ENCODE measurements around the gene KRTAP5-2. TPM values are rescaled to one million over a fixed set of nuclear protein-coding genes. Genes with fewer than 3 reads are reported as not detected.

KRTAP5-2 gene
- total and polyA plus RNA-seq, 9 of the 15 experiments (the other 6 are each of a cell fraction or from before 2014, with no cell fraction given): not detected

DNA sequence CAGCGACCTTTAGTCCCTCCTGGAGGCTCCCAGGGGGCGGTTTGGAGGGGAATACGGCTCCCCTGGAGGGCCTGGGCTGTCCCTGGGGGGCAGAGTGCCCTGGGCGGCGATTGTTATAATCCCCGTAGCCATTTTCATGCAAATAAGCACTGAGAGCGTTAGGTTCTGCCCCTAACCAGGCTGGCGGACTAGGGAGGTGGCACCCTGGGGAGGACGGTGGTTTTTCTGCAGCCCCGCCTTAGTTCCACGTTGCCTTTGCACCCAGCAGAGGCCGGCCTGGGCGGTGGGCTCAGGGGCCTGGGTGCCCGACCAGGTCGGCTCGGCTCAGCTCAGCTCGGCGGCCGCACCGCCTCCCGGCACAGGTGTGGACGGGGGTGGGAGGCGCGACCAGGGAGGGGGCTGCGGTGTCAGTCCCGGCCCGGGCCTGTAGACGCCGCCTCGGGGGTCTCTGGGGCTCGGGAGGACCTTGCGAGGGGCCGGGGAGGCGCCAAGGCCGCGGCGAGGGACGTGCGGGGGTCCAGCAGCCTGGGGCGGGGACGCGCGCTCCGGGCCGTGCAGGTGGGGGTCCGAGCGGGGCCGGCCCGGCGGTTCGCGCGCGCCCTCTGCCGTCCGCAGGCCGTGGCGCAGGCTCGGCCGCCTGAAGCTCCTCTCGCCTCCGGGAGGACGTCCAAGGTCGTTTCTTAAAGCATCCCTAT is 23.7 kb downstream of the KRTAP5-2 start (continued):
- TF ChIP-seq, protein P1, sequence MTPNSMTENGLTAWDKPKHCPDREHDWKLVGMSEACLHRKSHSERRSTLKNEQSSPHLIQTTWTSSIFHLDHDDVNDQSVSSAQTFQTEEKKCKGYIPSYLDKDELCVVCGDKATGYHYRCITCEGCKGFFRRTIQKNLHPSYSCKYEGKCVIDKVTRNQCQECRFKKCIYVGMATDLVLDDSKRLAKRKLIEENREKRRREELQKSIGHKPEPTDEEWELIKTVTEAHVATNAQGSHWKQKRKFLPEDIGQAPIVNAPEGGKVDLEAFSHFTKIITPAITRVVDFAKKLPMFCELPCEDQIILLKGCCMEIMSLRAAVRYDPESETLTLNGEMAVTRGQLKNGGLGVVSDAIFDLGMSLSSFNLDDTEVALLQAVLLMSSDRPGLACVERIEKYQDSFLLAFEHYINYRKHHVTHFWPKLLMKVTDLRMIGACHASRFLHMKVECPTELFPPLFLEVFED (CRISPR knock-in tag; conservative IDR thresholded peaks at IDR 0.05): no peak
- TF ChIP-seq GATAD2B (IDR thresholded peaks at IDR 0.05; ENCODE audit: borderline replicate concordance): 0 out of 2 replicates have a peak, but pooled peaks have one; percentile 33
- TF ChIP-seq ZNF766 (CRISPR knock-in tag; conservative IDR thresholded peaks at IDR 0.05): no peak
- no peak for TF ChIP-seq BCL6 (CRISPR knock-in tag; IDR thresholded peaks at IDR 0.05)
- TF ChIP-seq, protein P2, sequence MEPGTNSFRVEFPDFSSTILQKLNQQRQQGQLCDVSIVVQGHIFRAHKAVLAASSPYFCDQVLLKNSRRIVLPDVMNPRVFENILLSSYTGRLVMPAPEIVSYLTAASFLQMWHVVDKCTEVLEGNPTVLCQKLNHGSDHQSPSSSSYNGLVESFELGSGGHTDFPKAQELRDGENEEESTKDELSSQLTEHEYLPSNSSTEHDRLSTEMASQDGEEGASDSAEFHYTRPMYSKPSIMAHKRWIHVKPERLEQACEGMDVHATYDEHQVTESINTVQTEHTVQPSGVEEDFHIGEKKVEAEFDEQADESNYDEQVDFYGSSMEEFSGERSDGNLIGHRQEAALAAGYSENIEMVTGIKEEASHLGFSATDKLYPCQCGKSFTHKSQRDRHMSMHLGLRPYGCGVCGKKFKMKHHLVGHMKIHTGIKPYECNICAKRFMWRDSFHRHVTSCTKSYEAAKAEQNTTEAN (CRISPR knock-in tag; IDR thresholded peaks at IDR 0.05): no peak
- no peak for TF ChIP-seq MTA1 (IDR thresholded peaks at IDR 0.05; ENCODE audit: borderline replicate concordance)
- no peak for TF ChIP-seq PHTF2 (CRISPR knock-in tag; IDR thresholded peaks at IDR 0.05)
- TF ChIP-seq, protein P3, sequence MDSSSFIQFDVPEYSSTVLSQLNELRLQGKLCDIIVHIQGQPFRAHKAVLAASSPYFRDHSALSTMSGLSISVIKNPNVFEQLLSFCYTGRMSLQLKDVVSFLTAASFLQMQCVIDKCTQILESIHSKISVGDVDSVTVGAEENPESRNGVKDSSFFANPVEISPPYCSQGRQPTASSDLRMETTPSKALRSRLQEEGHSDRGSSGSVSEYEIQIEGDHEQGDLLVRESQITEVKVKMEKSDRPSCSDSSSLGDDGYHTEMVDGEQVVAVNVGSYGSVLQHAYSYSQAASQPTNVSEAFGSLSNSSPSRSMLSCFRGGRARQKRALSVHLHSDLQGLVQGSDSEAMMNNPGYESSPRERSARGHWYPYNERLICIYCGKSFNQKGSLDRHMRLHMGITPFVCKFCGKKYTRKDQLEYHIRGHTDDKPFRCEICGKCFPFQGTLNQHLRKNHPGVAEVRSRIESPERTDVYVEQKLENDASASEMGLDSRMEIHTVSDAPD (CRISPR knock-in tag; IDR thresholded peaks at IDR 0.05): no peak
- TF ChIP-seq SRSF1 (IDR thresholded peaks at IDR 0.05; ENCODE audit: low read depth, low read length): no peak
- TF ChIP-seq YY1 (IDR thresholded peaks at IDR 0.05; ENCODE audit: borderline replicate concordance in 1 of 3, control insufficient read depth in 1 of 3, extremely low read depth in 1 of 3, insufficient read depth in 3 of 3, insufficient read length in 1 of 3, insufficient replicate concordance in 2 of 3, low read depth in 1 of 3, low read length in 2 of 3): peak in 1 of 3 experiments; percentile 20
- TF ChIP-seq POLR2B (IDR thresholded peaks at IDR 0.05; ENCODE audit: low read depth, partially characterized antibody): no peak
- peak; percentile 95; the same call in 1 of the 2 replicates for TF ChIP-seq ESRRA (IDR thresholded peaks at IDR 0.05; ENCODE audit: borderline replicate concordance, low read depth)
- TF ChIP-seq, protein P4, sequence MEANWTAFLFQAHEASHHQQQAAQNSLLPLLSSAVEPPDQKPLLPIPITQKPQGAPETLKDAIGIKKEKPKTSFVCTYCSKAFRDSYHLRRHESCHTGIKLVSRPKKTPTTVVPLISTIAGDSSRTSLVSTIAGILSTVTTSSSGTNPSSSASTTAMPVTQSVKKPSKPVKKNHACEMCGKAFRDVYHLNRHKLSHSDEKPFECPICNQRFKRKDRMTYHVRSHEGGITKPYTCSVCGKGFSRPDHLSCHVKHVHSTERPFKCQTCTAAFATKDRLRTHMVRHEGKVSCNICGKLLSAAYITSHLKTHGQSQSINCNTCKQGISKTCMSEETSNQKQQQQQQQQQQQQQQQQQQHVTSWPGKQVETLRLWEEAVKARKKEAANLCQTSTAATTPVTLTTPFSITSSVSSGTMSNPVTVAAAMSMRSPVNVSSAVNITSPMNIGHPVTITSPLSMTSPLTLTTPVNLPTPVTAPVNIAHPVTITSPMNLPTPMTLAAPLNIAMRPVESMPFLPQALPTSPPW (CRISPR knock-in tag; IDR thresholded peaks at IDR 0.05): peak; percentile 54; the same call in 1 of the 2 replicates
- TF ChIP-seq, protein P5, sequence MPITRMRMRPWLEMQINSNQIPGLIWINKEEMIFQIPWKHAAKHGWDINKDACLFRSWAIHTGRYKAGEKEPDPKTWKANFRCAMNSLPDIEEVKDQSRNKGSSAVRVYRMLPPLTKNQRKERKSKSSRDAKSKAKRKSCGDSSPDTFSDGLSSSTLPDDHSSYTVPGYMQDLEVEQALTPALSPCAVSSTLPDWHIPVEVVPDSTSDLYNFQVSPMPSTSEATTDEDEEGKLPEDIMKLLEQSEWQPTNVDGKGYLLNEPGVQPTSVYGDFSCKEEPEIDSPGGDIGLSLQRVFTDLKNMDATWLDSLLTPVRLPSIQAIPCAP (CRISPR knock-in tag; IDR thresholded peaks at IDR 0.05; ENCODE audit: borderline replicate concordance): no peak
- peak; percentile 14; the same call in 1 of the 2 replicates for TF ChIP-seq CXXC5 (CRISPR knock-in tag; IDR thresholded peaks at IDR 0.05)
- TF ChIP-seq ZNF76 (CRISPR knock-in tag; IDR thresholded peaks at IDR 0.05; ENCODE audit: borderline replicate concordance): no peak
- 0 out of 2 replicates have a peak, but pooled peaks have one; percentile 38 for TF ChIP-seq SIN3B (IDR thresholded peaks at IDR 0.05; ENCODE audit: low read depth)
- TF ChIP-seq HCFC1 (IDR thresholded peaks at IDR 0.05; ENCODE audit: low read depth, low read length): no peak

All from K562 (cell line).